NT2/D1 (cell line): Measurements from ENCODE around the gene GPR151.

Experiments
- DNase-seq: peaks from one replicate; pipeline ENCODE4 v3.0.0-alpha.2; 2011; ENCODE audit warnings: low read depth, low spot score
- H3K27me3 ChIP-seq: 2 replicates; pipeline ENCODE4 v1.6.0; 2011; ENCODE audit warnings: mild to moderate bottlenecking; ENCODE audit not compliant: insufficient read length, insufficient read depth
- H3K36me3 ChIP-seq: 2 replicates; pipeline ENCODE4 v1.6.1; 2011; ENCODE audit warnings: mild to moderate bottlenecking, low read length, mixed read lengths; ENCODE audit not compliant: insufficient read depth, insufficient read length
- H3K4me1 ChIP-seq: 2 replicates; pipeline ENCODE4 v1.5.1; 2011; ENCODE audit not compliant: insufficient read depth, insufficient read length
- H3K4me3 ChIP-seq: 2 replicates; pipeline ENCODE4 v1.5.1; 2011; ENCODE audit warnings: low read depth; ENCODE audit not compliant: insufficient read length
- H3K9ac ChIP-seq: 2 replicates; pipeline ENCODE4 v1.6.0; 2011; ENCODE audit warnings: low read depth; ENCODE audit not compliant: insufficient read length
- H3K9me3 ChIP-seq: 2 replicates; pipeline ENCODE4 v1.5.1; 2011; ENCODE audit warnings: mild to moderate bottlenecking, low read length; ENCODE audit not compliant: insufficient read depth
- SUZ12 ChIP-seq: IDR thresholded peaks from 2 replicates; pipeline ENCODE4 v1.6.1; 2011; ENCODE audit not compliant: insufficient read length, insufficient read depth; ENCODE audit errors: extremely low read depth
- YY1 ChIP-seq: IDR thresholded peaks from 2 replicates; pipeline ENCODE4 v1.6.1; 2011; ENCODE audit not compliant: insufficient read length, insufficient read depth
- ZNF274 ChIP-seq: IDR thresholded peaks from 2 replicates; pipeline ENCODE4 v1.6.1; 2011; ENCODE audit warnings: mild to moderate bottlenecking, low read depth, low read length

GPR151 gene

GRCh38 chr5:146519554-146519953 is 3.6 kb upstream of the GPR151 start:
- Histone ChIP-seq H3K4me3 (no peak overlapping the region), H3K9ac (no peak overlapping the region), H3K27me3 (no peaks in the 10 kb centered on the region), H3K36me3 (no peaks in the 10 kb centered on the region), H3K4me1 (no peaks in the 10 kb centered on the region), H3K9me3 (no peaks in the 10 kb centered on the region)
- TF ChIP-seq SUZ12 (no peak), YY1 (no peak), ZNF274 (no peak)
- no peak for DNase-seq

DNA sequence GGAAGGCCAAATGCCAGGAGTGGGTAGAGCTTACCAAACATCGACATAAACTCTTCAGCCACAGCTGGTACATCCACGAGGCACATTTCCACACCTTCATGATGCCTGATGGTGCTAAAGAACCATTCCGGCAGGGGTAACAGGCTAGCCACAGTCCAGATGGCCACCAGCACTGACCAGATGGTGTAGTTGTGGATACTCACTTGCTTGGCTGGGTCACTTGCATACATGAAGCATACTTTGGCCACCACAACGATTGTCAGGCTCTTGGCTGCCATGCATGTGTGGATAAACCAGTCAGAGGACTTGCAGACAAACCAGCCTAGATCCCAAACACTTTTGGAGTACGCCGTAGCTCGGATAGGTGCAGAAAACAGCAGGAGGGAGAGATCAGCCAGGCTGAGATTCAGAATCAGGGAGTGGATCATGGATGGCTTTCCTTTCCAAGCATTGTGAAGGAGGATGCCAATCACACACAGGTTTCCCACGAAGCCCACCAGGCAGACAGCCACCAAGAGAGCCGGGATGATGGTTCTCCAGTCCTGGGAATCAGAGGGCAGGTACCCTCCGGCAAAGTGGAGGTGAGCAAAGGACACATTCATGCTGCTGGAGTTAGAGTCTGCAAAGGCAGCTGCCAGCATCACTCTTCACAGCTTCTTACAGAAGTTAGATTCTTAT is 378 bp downstream of the GPR151 start:
- Histone ChIP-seq H3K27me3 (no peaks in the 10 kb centered on the region), H3K9ac (no peak overlapping the region), H3K4me3 (no peak overlapping the region), H3K4me1 (no peaks in the 10 kb centered on the region), H3K36me3 (peaks cover 11% of the 10 kb centered on the region), H3K9me3 (no peaks in the 10 kb centered on the region)
- no peak for DNase-seq
- TF ChIP-seq ZNF274 (no peak), YY1 (no peak), SUZ12 (no peak)

DNA sequence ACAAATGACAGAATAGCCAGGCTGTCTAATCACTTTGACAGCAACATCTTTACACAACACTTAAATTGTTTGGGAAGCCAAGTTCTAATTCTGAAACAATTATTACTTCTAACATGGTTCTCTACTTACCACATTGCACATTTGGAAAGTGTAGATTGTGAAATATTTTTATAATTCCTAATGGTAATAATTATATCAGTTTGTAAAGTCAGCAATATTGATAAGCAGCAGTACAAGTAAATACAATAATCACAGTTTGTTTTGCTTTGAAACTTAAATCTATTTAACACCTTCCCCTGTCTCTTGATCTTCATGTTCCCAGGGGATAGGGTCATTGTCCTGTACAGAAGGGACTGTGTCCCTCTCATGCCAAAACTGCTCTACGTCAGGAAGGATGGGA is 1.4 kb downstream of the GPR151 start:
- Histone ChIP-seq H3K9me3 (no peaks in the 10 kb centered on the region), H3K9ac (no peak overlapping the region), H3K4me1 (no peaks in the 10 kb centered on the region), H3K36me3 (peaks cover 21% of the 10 kb centered on the region), H3K4me3 (no peak overlapping the region), H3K27me3 (no peaks in the 10 kb centered on the region)
- TF ChIP-seq ZNF274 = no peak
- no peak for TF ChIP-seq SUZ12
- TF ChIP-seq YY1 = no peak
- DNase-seq = no peak

GRCh38 chr5:146513462-146513861 is 2.5 kb downstream of the GPR151 start:
- no peaks in the 10 kb centered on the region for H3K9me3 ChIP-seq
- no peaks in the 10 kb centered on the region for H3K4me1 ChIP-seq
- no peaks in the 10 kb centered on the region for H3K27me3 ChIP-seq
- DNase-seq = no peak
- peaks cover 32% of the 10 kb centered on the region for H3K36me3 ChIP-seq
- H3K9ac ChIP-seq = no peak overlapping the region
- no peak for TF ChIP-seq SUZ12
- no peak for TF ChIP-seq ZNF274
- TF ChIP-seq YY1 = no peak
- H3K4me3 ChIP-seq = no peak overlapping the region

- DNase-seq = no peak
- Histone ChIP-seq H3K36me3 (peaks cover 53% of the 10 kb centered on the region), H3K9ac (no peak overlapping the region), H3K4me1 (no peaks in the 10 kb centered on the region), H3K4me3 (no peak overlapping the region), H3K9me3 (no peaks in the 10 kb centered on the region), H3K27me3 (no peaks in the 10 kb centered on the region)
- TF ChIP-seq YY1 (no peak), ZNF274 (no peak), SUZ12 (no peak)
Observed at GRCh38 chr5:146510559-146511125, 5.3 kb downstream of the GPR151 start.

DNA sequence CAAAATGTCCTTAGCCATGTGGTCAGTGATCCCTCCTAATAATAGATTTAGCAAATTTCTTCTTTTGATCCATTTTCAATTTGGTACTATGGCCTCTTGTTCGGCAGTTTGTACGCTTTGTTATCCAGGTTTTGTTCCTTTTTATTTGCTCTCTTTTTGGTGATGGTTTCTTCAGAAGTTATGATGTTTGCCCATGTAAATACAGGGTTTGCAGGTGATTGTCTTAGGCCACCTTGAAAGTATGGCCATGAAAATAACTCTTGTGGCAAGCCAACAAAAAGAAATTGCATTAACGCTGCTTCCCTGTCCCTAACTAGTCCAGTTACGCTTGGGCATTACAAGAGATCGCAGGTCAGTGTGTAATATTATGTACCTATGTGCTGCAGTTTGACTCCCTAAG is 8.6 kb downstream of the GPR151 start:
- Histone ChIP-seq H3K36me3 (peaks cover 72% of the 10 kb centered on the region), H3K9ac (no peak overlapping the region), H3K4me3 (no peak overlapping the region), H3K4me1 (no peaks in the 10 kb centered on the region), H3K9me3 (no peaks in the 10 kb centered on the region), H3K27me3 (no peaks in the 10 kb centered on the region)
- no peak for TF ChIP-seq YY1
- TF ChIP-seq SUZ12 = no peak
- no peak for TF ChIP-seq ZNF274
- no peak for DNase-seq

DNA sequence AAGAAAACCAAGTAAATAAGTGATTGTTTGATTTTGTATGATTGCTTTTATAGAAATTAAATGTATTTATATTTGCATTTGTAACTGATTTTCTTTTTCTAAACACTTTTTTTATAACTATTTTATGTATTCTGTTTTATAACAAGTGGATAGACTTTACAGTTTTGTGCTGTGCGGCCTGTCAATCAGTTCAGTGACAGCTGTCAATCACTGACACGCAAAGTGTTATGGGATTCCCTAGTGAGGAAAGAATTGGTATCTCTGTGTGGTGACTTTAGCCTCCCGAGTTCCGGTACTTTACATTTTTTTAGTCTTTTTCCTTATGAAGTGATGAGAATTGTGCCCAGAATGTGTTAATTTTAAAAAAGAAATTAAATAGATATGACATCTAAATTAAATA is 16.3 kb downstream of the GPR151 start:
- Histone ChIP-seq H3K9me3 (no peaks in the 10 kb centered on the region), H3K4me3 (no peak overlapping the region), H3K9ac (no peak overlapping the region), H3K27me3 (no peaks in the 10 kb centered on the region), H3K36me3 (peaks cover 47% of the 10 kb centered on the region), H3K4me1 (no peaks in the 10 kb centered on the region)
- DNase-seq = no peak
- no peak for TF ChIP-seq SUZ12
- TF ChIP-seq ZNF274 = no peak
- TF ChIP-seq YY1 = no peak
